Panc1 (cell line): ENCODE results near the gene PRICKLE3.

Experiments used
- CTCF ChIP-seq: fragments of 450-650 bp; IDR thresholded peaks from 2 replicates; pipeline ENCODE4 v1.5.1; 2017; ENCODE audit warnings: mild to moderate bottlenecking
- POLR2AphosphoS5 ChIP-seq: IDR thresholded peaks from 2 replicates; pipeline ENCODE4 v1.6.1; 2012; ENCODE audit warnings: mild to moderate bottlenecking, low read depth, low read length, moderate library complexity

- no peak for TF ChIP-seq CTCF
- no peak for TF ChIP-seq POLR2AphosphoS5
Measured at GRCh38 chrX:49233887-49234555, 47.8 kb upstream of the PRICKLE3 start.
